WERI-Rb-1 (cell line): ENCODE results near the gene SLC39A2.

ENCODE experiments used
- DNase-seq: peaks from one replicate; pipeline ENCODE4 v3.0.0-alpha.2; 2020
- H3K27ac ChIP-seq: fragments of 250-450 bp; sonication (Bioruptor Pico); 2 replicates; pipeline ENCODE4 v1.5.1; 2020; ENCODE audit warnings: mild to moderate bottlenecking, moderate library complexity
- H3K27me3 ChIP-seq: fragments of 250-450 bp; sonication (Bioruptor Pico); 2 replicates; pipeline ENCODE4 v1.5.1; 2021; ENCODE audit warnings: mild to moderate bottlenecking, low read depth, moderate library complexity; ENCODE audit not compliant: insufficient read depth, severe bottlenecking
- H3K36me3 ChIP-seq: fragments of 250-450 bp; sonication (Bioruptor Pico); 2 replicates; pipeline ENCODE4 v1.5.1; 2020; ENCODE audit warnings: mild to moderate bottlenecking, moderate library complexity
- H3K4me3 ChIP-seq: 2 replicates; pipeline ENCODE4 v1.5.1; 2011; ENCODE audit warnings: low read depth, mild to moderate bottlenecking, control low read depth, low read length
- H3K9me3 ChIP-seq: fragments of 250-450 bp; sonication (Bioruptor Pico); 2 replicates; pipeline ENCODE4 v1.5.1; 2021; ENCODE audit warnings: mild to moderate bottlenecking, moderate library complexity; ENCODE audit not compliant: severe bottlenecking
- TF ChIP-seq, protein P1 (sequence below): IDR thresholded peaks from 2 replicates; pipeline ENCODE4 v1.5.1; 2011; ENCODE audit warnings: low read depth, mild to moderate bottlenecking, control low read depth, inconsistent platforms, low read length

The SLC39A2 gene

GRCh38 chr14:20996521-20996920, 2.6 kb upstream of the SLC39A2 start:
- Histone ChIP-seq H3K4me3 (no peak overlapping the region), H3K36me3 (peaks cover 58% of the 10 kb centered on the region), H3K27ac (no peak overlapping the region), H3K9me3 (no peaks in the 10 kb centered on the region), H3K27me3 (no peaks in the 10 kb centered on the region)
- DNase-seq = no peak
- TF ChIP-seq, protein P1, sequence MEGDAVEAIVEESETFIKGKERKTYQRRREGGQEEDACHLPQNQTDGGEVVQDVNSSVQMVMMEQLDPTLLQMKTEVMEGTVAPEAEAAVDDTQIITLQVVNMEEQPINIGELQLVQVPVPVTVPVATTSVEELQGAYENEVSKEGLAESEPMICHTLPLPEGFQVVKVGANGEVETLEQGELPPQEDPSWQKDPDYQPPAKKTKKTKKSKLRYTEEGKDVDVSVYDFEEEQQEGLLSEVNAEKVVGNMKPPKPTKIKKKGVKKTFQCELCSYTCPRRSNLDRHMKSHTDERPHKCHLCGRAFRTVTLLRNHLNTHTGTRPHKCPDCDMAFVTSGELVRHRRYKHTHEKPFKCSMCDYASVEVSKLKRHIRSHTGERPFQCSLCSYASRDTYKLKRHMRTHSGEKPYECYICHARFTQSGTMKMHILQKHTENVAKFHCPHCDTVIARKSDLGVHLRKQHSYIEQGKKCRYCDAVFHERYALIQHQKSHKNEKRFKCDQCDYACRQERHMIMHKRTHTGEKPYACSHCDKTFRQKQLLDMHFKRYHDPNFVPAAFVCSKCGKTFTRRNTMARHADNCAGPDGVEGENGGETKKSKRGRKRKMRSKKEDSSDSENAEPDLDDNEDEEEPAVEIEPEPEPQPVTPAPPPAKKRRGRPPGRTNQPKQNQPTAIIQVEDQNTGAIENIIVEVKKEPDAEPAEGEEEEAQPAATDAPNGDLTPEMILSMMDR = no peak

GRCh38 chr14:20997115-20997514, 2.0 kb upstream of the SLC39A2 start:
- TF ChIP-seq, protein P1 = no peak
- Histone ChIP-seq H3K36me3 (peaks cover 52% of the 10 kb centered on the region), H3K27ac (no peak overlapping the region), H3K27me3 (no peaks in the 10 kb centered on the region), H3K9me3 (no peaks in the 10 kb centered on the region), H3K4me3 (no peak overlapping the region)
- DNase-seq = no peak

- DNase-seq = no peak
- Histone ChIP-seq H3K27me3 (no peaks in the 10 kb centered on the region), H3K9me3 (no peaks in the 10 kb centered on the region), H3K36me3 (peaks cover 47% of the 10 kb centered on the region), H3K27ac (no peak overlapping the region), H3K4me3 (no peak overlapping the region)
- TF ChIP-seq, protein P1 = no peak
Measured at GRCh38 chr14:20997564-20997963, 1.5 kb upstream of the SLC39A2 start.

GRCh38 chr14:20998139-20998538, 954 bp upstream of the SLC39A2 start:
- H3K27ac ChIP-seq = no peak overlapping the region
- H3K4me3 ChIP-seq = no peak overlapping the region
- DNase-seq = no peak
- no peaks in the 10 kb centered on the region for H3K9me3 ChIP-seq
- TF ChIP-seq, protein P1 = no peak
- H3K27me3 ChIP-seq = no peaks in the 10 kb centered on the region
- peaks cover 42% of the 10 kb centered on the region for H3K36me3 ChIP-seq

GRCh38 chr14:20999591-20999990, 498 bp downstream of the SLC39A2 start:
- Histone ChIP-seq H3K36me3 (peaks cover 27% of the 10 kb centered on the region), H3K27me3 (no peaks in the 10 kb centered on the region), H3K9me3 (no peaks in the 10 kb centered on the region), H3K4me3 (no peak overlapping the region), H3K27ac (no peak overlapping the region)
- TF ChIP-seq, protein P1 = no peak
- DNase-seq = no peak

DNA sequence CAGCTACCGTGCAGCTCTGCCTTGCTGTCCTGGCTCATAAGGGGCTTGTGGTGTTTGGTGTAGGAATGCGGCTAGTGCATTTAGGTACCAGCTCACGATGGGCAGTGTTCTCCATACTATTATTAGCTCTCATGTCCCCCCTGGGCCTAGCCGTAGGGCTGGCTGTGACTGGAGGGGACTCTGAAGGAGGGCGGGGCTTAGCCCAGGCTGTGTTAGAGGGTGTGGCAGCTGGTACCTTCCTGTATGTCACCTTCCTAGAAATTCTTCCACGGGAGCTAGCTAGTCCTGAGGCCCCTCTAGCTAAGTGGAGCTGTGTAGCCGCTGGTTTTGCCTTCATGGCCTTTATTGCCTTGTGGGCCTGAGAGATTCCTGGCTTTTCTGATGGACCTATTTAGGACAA, 2.1 kb downstream of the SLC39A2 start:
- DNase-seq = no peak

More for the DNA sequence above, 2.1 kb downstream of the SLC39A2 start:
- Histone ChIP-seq H3K9me3 (no peaks in the 10 kb centered on the region), H3K4me3 (no peak overlapping the region), H3K27ac (no peak overlapping the region), H3K27me3 (no peaks in the 10 kb centered on the region), H3K36me3 (peaks cover 11% of the 10 kb centered on the region)
- TF ChIP-seq, protein P1 = no peak
